HG03025 (cell line): ENCODE measurements around the gene EWSR1.
"Not testable (repeated sequence)": the region's sequence is repeated elsewhere in the genome, so short reads cannot be mapped to it uniquely, and the experiment has no call there.

Experiments used
- ATAC-seq: cut with Tn5 transposase; IDR thresholded peaks from one replicate; pipeline ENCODE4 v1.9.1; 2021; ENCODE audit warnings: mild to moderate bottlenecking, moderate library complexity; ENCODE audit not compliant: unreplicated experiment, low FRiP score

The EWSR1 gene

GRCh38 chr22:29245626-29246385 lies 22.3 kb upstream of the EWSR1 start:
- ATAC-seq: no peak

GRCh38 chr22:29247891-29248290 lies 20.2 kb upstream of the EWSR1 start:
- ATAC-seq: not testable (repeated sequence)

GRCh38 chr22:29251265-29251664 lies 16.8 kb upstream of the EWSR1 start:
- ATAC-seq: no peak

GRCh38 chr22:29251981-29252911 lies 15.8 kb upstream of the EWSR1 start:
- no peak for ATAC-seq

- no peak for ATAC-seq
Observed at GRCh38 chr22:29253561-29254285, 14.3 kb upstream of the EWSR1 start.

- no peak for ATAC-seq
Observed at GRCh38 chr22:29254286-29254660, 13.8 kb upstream of the EWSR1 start.

GRCh38 chr22:29255064-29255621 lies 12.9 kb upstream of the EWSR1 start:
- ATAC-seq: no peak

- ATAC-seq: no peak
Observed at GRCh38 chr22:29256606-29257325, 11.3 kb upstream of the EWSR1 start.

- ATAC-seq: no peak
Observed at GRCh38 chr22:29257751-29258181, 10.3 kb upstream of the EWSR1 start.

- ATAC-seq: no peak
Observed at GRCh38 chr22:29258407-29259252, 9.4 kb upstream of the EWSR1 start.

GRCh38 chr22:29259253-29259899 lies 8.7 kb upstream of the EWSR1 start:
- ATAC-seq: no peak

GRCh38 chr22:29260031-29260560 lies 8.0 kb upstream of the EWSR1 start:
- ATAC-seq: no peak

- ATAC-seq: no peak
Observed at GRCh38 chr22:29260601-29261315, 7.3 kb upstream of the EWSR1 start.

GRCh38 chr22:29263791-29264276 lies 4.2 kb upstream of the EWSR1 start:
- ATAC-seq: no peak

GRCh38 chr22:29265305-29265704 lies 2.8 kb upstream of the EWSR1 start:
- no peak for ATAC-seq

- no peak for ATAC-seq
Observed at GRCh38 chr22:29265929-29266328, 2.1 kb upstream of the EWSR1 start.
